Measurements from ENCODE around the gene CHSY3. TPM values are rescaled to one million over a fixed set of nuclear protein-coding genes. Genes with fewer than 3 reads are reported as not detected.

Gene CHSY3
- total RNA-seq (2014; rRNA removed; shearing (Covaris generic)) = 2.4 and 4.2 TPM in 2 replicates
- 0.20 and 0.29 TPM in 2 replicates for polyA plus RNA-seq (2016; fragmentation: Nextera tagmentation; extraction: Ambion mirVana)

DNA sequence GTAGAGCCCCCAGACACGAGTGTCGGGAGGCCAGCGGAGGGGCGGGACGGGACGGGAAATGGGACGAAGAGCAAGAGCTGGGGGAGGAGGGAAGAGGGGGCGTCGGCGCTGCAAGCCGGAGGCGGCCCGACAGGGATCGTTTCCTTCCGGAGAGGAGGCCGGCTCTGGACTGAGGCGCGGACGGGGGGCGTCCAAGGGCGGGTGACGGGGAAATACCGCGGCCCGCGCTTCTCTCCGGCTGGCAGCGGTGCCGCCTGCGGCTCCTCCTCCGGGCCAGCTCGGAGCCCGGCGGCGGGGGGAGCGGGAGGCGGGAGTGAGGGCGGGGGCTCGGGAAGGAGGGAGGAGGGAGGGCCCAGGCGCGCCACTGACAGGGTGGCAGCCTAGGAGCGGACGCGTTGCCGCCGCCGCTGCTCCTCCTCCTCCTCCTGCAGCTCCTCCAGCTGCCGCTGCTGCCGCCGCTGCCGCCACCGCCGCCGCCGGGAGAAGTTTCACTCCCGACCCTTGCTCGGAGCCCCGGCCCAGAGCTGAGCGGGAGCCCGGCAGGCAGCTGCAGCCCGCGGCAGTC, at the start of gene CHSY3:
Gene CHSY3, plus strand, starts transcription at position 364 of the 565 bp plus-strand sequence.
- Histone ChIP-seq H3K9me3 (ENCODE audit: low read depth) (no peaks in the 10 kb centered on the region), H3K36me3 (ENCODE audit: low read depth) (no peaks in the 10 kb centered on the region), H3K79me2 (ENCODE audit: insufficient read depth) (no peaks in the 10 kb centered on the region), H3K4me3 (peak within 1 kb of the TSS; percentile 81), H2AFZ (peak within 1 kb of the TSS; percentile 94), H3K27me3 (replicated peaks; ENCODE audit: insufficient read depth) (0 out of 2 replicates have a peak, but pooled peaks cover 3% of the 10 kb centered on the region), H3K4me1 (ENCODE audit: insufficient read depth) (no peaks in the 10 kb centered on the region), H3F3A (ENCODE audit: insufficient read depth) (0 out of 2 replicates have a peak, but pooled peaks cover 3% of the 10 kb centered on the region), H3K4me2 (ENCODE audit: unreplicated experiment) (peak within 1 kb of the TSS; percentile 88), H3K27ac (no peak within 1 kb of the TSS), H3K9me2 (ENCODE audit: insufficient read depth) (no peaks in the 10 kb centered on the region), H3K9ac (peak within 1 kb of the TSS; percentile 51), H4K20me1 (ENCODE audit: insufficient read depth) (no peaks in the 10 kb centered on the region)
- WGBS, 2 experiments (ENCODE audit: low coverage in 1 of 2, low lambda C conversion rate in 2 of 2, missing lambda C conversion rate in 2 of 2) = 1 to 2% methylated on average over 13 to 57 of the region's 62 CpGs
- peak; percentile 88 for DNase-seq
- in situ Hi-C loops (cut with MboI) = loop anchor here (25.0 kb wide), 1 partner anchor 1208 kb away; no protein-coding TSS in a partner anchor
- TF ChIP-seq EZH2 (IDR thresholded peaks at IDR 0.05; ENCODE audit: insufficient read depth, poor library complexity, severe bottlenecking) (no peak), EZH2phosphoT487 (IDR thresholded peaks at IDR 0.05; ENCODE audit: insufficient read depth, low read depth) (no peak)

GRCh38 chr5:129856325-129856724, 47.9 kb upstream of the CHSY3 start:
- H3F3A ChIP-seq (ENCODE audit: insufficient read depth) = no peaks in the 10 kb centered on the region
- H3K9me2 ChIP-seq (ENCODE audit: insufficient read depth) = no peaks in the 10 kb centered on the region
- no peak for DNase-seq
- H3K4me1 ChIP-seq (ENCODE audit: insufficient read depth) = no peaks in the 10 kb centered on the region
- TF ChIP-seq EZH2 (IDR thresholded peaks at IDR 0.05; ENCODE audit: insufficient read depth, poor library complexity, severe bottlenecking) (no peak), EZH2phosphoT487 (IDR thresholded peaks at IDR 0.05; ENCODE audit: insufficient read depth, low read depth) (no peak)
- H3K36me3 ChIP-seq (ENCODE audit: low read depth) = no peaks in the 10 kb centered on the region
- H3K4me3 ChIP-seq = no peak overlapping the region
- no peak overlapping the region for H3K9ac ChIP-seq
- in situ Hi-C loops (cut with MboI) = no loop called here
- H3K27ac ChIP-seq = no peak overlapping the region
- H3K9me3 ChIP-seq (ENCODE audit: low read depth) = no peaks in the 10 kb centered on the region
- no peaks in the 10 kb centered on the region for H3K27me3 ChIP-seq (replicated peaks; ENCODE audit: insufficient read depth)
- no peak overlapping the region for H2AFZ ChIP-seq
- no peaks in the 10 kb centered on the region for H4K20me1 ChIP-seq (ENCODE audit: insufficient read depth)
- no peak overlapping the region for H3K4me2 ChIP-seq (ENCODE audit: unreplicated experiment)
- H3K79me2 ChIP-seq (ENCODE audit: insufficient read depth) = no peaks in the 10 kb centered on the region
- WGBS, 2 experiments (ENCODE audit: low coverage in 1 of 2, low lambda C conversion rate in 2 of 2, missing lambda C conversion rate in 2 of 2) = 81 to 88% methylated on average over 1 of the region's 1 CpG

DNA sequence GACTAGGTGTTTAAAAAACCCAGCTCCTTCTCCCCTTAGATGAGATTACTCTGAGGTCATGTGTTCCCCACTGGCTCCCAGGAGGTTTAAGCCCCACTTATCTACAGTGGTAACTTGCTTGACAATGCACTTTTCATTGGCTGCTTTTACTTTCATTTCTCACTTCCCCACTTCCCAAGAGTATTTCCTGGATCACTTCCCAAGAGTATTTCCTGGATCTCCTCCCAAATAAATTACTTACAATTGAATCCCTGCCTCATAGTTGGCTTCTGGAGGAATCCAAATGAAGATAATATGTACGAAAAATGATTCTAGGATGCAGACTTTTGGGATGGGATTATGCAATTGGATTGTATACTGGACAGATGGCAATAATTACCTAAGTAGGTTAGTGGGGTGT, 47.1 kb upstream of the CHSY3 start:
- H3K9me3 ChIP-seq (ENCODE audit: low read depth) = no peaks in the 10 kb centered on the region
- no peak for TF ChIP-seq EZH2 (IDR thresholded peaks at IDR 0.05; ENCODE audit: insufficient read depth, poor library complexity, severe bottlenecking)
- TF ChIP-seq EZH2phosphoT487 (IDR thresholded peaks at IDR 0.05; ENCODE audit: insufficient read depth, low read depth) = no peak
- DNase-seq = no peak
- no peak overlapping the region for H3K4me3 ChIP-seq
- 0 to 3% methylated on average over 1 of the region's 1 CpG for WGBS, 2 experiments (ENCODE audit: low coverage in 1 of 2, low lambda C conversion rate in 2 of 2, missing lambda C conversion rate in 2 of 2)
- no peaks in the 10 kb centered on the region for H3K4me1 ChIP-seq (ENCODE audit: insufficient read depth)
- H3K4me2 ChIP-seq (ENCODE audit: unreplicated experiment) = no peak overlapping the region
- no peak overlapping the region for H3K9ac ChIP-seq
- H4K20me1 ChIP-seq (ENCODE audit: insufficient read depth) = no peaks in the 10 kb centered on the region
- no peaks in the 10 kb centered on the region for H3K9me2 ChIP-seq (ENCODE audit: insufficient read depth)
- no peaks in the 10 kb centered on the region for H3F3A ChIP-seq (ENCODE audit: insufficient read depth)
- H3K27ac ChIP-seq = no peak overlapping the region
- in situ Hi-C loops (cut with MboI) = no loop called here
- no peak overlapping the region for H2AFZ ChIP-seq
- H3K79me2 ChIP-seq (ENCODE audit: insufficient read depth) = no peaks in the 10 kb centered on the region
- H3K36me3 ChIP-seq (ENCODE audit: low read depth) = no peaks in the 10 kb centered on the region
- H3K27me3 ChIP-seq (replicated peaks; ENCODE audit: insufficient read depth) = no peaks in the 10 kb centered on the region

GRCh38 chr5:129858131-129858675, 46.1 kb upstream of the CHSY3 start:
- DNase-seq = no peak
- TF ChIP-seq EZH2phosphoT487 (IDR thresholded peaks at IDR 0.05; ENCODE audit: insufficient read depth, low read depth) (no peak), EZH2 (IDR thresholded peaks at IDR 0.05; ENCODE audit: insufficient read depth, poor library complexity, severe bottlenecking) (no peak)
- Histone ChIP-seq H3K4me3 (no peak overlapping the region), H3K36me3 (ENCODE audit: low read depth) (no peaks in the 10 kb centered on the region), H3K9ac (no peak overlapping the region), H3K4me2 (ENCODE audit: unreplicated experiment) (no peak overlapping the region), H3K4me1 (ENCODE audit: insufficient read depth) (no peaks in the 10 kb centered on the region), H2AFZ (no peak overlapping the region), H3K27me3 (replicated peaks; ENCODE audit: insufficient read depth) (no peaks in the 10 kb centered on the region), H4K20me1 (ENCODE audit: insufficient read depth) (no peaks in the 10 kb centered on the region), H3F3A (ENCODE audit: insufficient read depth) (no peaks in the 10 kb centered on the region), H3K9me2 (ENCODE audit: insufficient read depth) (no peaks in the 10 kb centered on the region), H3K27ac (no peak overlapping the region), H3K79me2 (ENCODE audit: insufficient read depth) (no peaks in the 10 kb centered on the region), H3K9me3 (ENCODE audit: low read depth) (no peaks in the 10 kb centered on the region)
- in situ Hi-C loops (cut with MboI) = no loop called here
